ENCODE results near the gene RC3H1.

GRCh38 chr1:174003867-174004266, 18.3 kb downstream of the RC3H1 start:
- TF ChIP-seq POLR2AphosphoS5 (IDR thresholded peaks at IDR 0.05; ENCODE audit: insufficient read depth in 1 of 2, low read depth in 1 of 2) (no peak), CTCF (IDR thresholded peaks at IDR 0.05) (no peak)
